Stimulated activated CD8-positive, alpha-beta memory T cell treated with anti-CD3 and anti-CD28 coated beads, Interleukin-7, amount 100 ng/mL, for 24 hours (primary cell): ENCODE data around the gene GPRC5C.

Experiments used
- DNase-seq: peaks from one replicate; pipeline ENCODE4 v3.0.0-alpha.2; 2020; ENCODE audit warnings: low read depth

The GPRC5C gene

GRCh38 chr17:74452033-74452840 lies 20.3 kb downstream of the GPRC5C start:
- no peak for DNase-seq

- no peak for DNase-seq
Measured at GRCh38 chr17:74452841-74453661, 21.2 kb downstream of the GPRC5C start.

GRCh38 chr17:74453665-74454196 lies 21.8 kb downstream of the GPRC5C start:
- peak; percentile 42 for DNase-seq

GRCh38 chr17:74454197-74455024 lies 22.5 kb downstream of the GPRC5C start:
- DNase-seq = no peak

- no peak for DNase-seq
Measured at GRCh38 chr17:74455025-74455545, 23.2 kb downstream of the GPRC5C start.

GRCh38 chr17:74455821-74456220 lies 23.9 kb downstream of the GPRC5C start:
- DNase-seq = no peak

GRCh38 chr17:74457146-74457819 lies 25.4 kb downstream of the GPRC5C start:
- DNase-seq = peak; percentile 55

GRCh38 chr17:74457820-74458166 lies 25.9 kb downstream of the GPRC5C start:
- DNase-seq = no peak

- DNase-seq = no peak
Measured at GRCh38 chr17:74458835-74459234, 26.9 kb downstream of the GPRC5C start.

GRCh38 chr17:74459622-74460021 lies 27.7 kb downstream of the GPRC5C start:
- DNase-seq = no peak

GRCh38 chr17:74460241-74460640 lies 28.4 kb downstream of the GPRC5C start:
- DNase-seq = no peak

- DNase-seq = no peak
Measured at GRCh38 chr17:74460996-74461395, 29.1 kb downstream of the GPRC5C start.

- no peak for DNase-seq
Measured at GRCh38 chr17:74461611-74462010, 29.7 kb downstream of the GPRC5C start.

- DNase-seq = no peak
Measured at GRCh38 chr17:74464730-74465377, 33.0 kb downstream of the GPRC5C start.

- DNase-seq = no peak
Measured at GRCh38 chr17:74465378-74466110, 33.7 kb downstream of the GPRC5C start.

- no peak for DNase-seq
Measured at GRCh38 chr17:74466111-74466827, 34.4 kb downstream of the GPRC5C start, which contains the start of gene CD300A. TSS of gene CD300A (plus strand) at chr17:74466634. CDS start at chr17:74466704, 70 bp downstream.

GRCh38 chr17:74466828-74467184 lies 34.9 kb downstream of the GPRC5C start:
- no peak for DNase-seq

GRCh38 chr17:74467221-74467951 lies 35.5 kb downstream of the GPRC5C start:
- DNase-seq = no peak

GRCh38 chr17:74471341-74471740 lies 39.5 kb downstream of the GPRC5C start:
- DNase-seq = no peak
